Duodenal mucosa (tissue), 2 donors: ENCODE measurements around the gene DCAF6.

Experiments
- H3K27ac ChIP-seq: one replicate; pipeline ENCODE4 v1.7.0; 2013; ENCODE audit warnings: low read depth, low read length
- H3K27me3 ChIP-seq, 2 donors: one replicate each; pipeline ENCODE4 v1.7.0; 2013; ENCODE audit warnings: low read length in 2 of 2, control low read depth in 1 of 2; ENCODE audit not compliant: insufficient read depth in 2 of 2, control insufficient read depth in 1 of 2
- H3K36me3 ChIP-seq, 2 donors: one replicate each; pipeline ENCODE4 v1.7.0; 2013; ENCODE audit warnings: low read length in 2 of 2, control low read depth in 1 of 2; ENCODE audit not compliant: insufficient read depth in 2 of 2, control insufficient read depth in 1 of 2
- H3K4me1 ChIP-seq, 2 donors: one replicate each; pipeline ENCODE4 v1.7.0; 2013; ENCODE audit warnings: low read length in 2 of 2, control low read depth in 1 of 2; ENCODE audit not compliant: insufficient read depth in 2 of 2, control insufficient read depth in 1 of 2
- H3K4me3 ChIP-seq, 2 donors: one replicate each; pipeline ENCODE4 v1.7.0; 2013; ENCODE audit warnings: low read length in 2 of 2, low read depth in 1 of 2
- H3K9ac ChIP-seq, 2 donors: one replicate each; pipeline ENCODE4 v1.7.0; 2013; ENCODE audit warnings: low read length in 2 of 2, low read depth in 1 of 2
- H3K9me3 ChIP-seq, 2 donors: one replicate each; pipeline ENCODE4 v1.7.0; 2013; ENCODE audit warnings: low read length in 2 of 2, control low read depth in 1 of 2; ENCODE audit not compliant: control insufficient read depth in 1 of 2

The DCAF6 gene

DNA sequence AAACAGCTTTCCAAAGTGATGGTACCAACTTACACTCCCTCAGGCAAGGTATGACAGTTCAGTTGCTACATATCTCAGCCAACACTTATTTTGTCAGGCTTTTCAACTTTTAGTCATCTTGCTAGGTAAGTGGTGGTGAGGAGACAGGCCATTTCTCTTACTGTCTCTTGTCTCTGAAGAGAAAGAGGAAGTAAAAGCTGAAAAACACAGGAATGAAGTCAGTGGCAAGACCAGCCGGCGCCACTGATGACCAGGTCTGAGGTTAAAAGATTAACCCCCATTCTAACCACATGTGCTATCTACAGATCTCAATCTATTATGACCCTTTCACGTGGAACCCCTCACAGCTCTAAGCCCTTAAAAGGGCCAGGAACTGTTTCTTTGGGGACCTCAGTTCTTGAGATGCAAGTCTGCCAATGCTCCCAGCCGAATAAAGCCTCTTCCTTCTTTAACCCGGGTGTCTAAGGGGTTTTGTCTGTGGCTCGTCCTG lies 26.7 kb upstream of the DCAF6 start:
- no peak overlapping the region for H3K9ac ChIP-seq
- H3K27ac ChIP-seq: no peak overlapping the region
- H3K36me3 ChIP-seq: peaks cover 0 to 8% of the 10 kb centered on the region in 2 donors
- H3K4me3 ChIP-seq: no peak overlapping the region
- H3K27me3 ChIP-seq: no peaks in the 10 kb centered on the region
- peaks cover 0 to 3% of the 10 kb centered on the region in 2 donors for H3K4me1 ChIP-seq
- H3K9me3 ChIP-seq: peaks cover 6 to 8% of the 10 kb centered on the region in 2 donors

DNA sequence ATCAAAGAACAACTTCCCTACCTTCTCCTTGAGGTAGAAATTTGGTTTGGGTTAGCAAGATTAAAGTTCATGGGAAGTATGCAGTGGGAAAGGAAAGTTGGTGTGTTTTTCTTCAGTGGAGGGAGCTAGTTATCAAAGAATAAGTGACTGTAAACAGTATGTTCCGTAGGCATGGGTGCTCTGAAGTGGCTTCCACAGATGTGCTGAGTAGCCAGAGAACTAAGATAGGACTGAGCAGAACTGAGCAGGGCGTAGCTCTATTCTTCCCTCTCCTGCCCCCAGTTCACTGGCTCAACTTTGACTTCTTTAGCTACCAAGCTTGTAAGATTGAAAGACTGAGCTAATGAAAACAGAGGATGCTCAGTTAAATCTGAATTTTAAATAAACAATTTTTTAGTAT lies 26.0 kb upstream of the DCAF6 start:
- no peak overlapping the region for H3K9ac ChIP-seq
- H3K4me3 ChIP-seq: no peak overlapping the region
- H3K27me3 ChIP-seq: no peaks in the 10 kb centered on the region
- H3K27ac ChIP-seq: no peak overlapping the region
- H3K4me1 ChIP-seq: peaks cover 0 to 3% of the 10 kb centered on the region in 2 donors
- peaks cover 6 to 8% of the 10 kb centered on the region in 2 donors for H3K9me3 ChIP-seq
- peaks cover 0 to 8% of the 10 kb centered on the region in 2 donors for H3K36me3 ChIP-seq

DNA sequence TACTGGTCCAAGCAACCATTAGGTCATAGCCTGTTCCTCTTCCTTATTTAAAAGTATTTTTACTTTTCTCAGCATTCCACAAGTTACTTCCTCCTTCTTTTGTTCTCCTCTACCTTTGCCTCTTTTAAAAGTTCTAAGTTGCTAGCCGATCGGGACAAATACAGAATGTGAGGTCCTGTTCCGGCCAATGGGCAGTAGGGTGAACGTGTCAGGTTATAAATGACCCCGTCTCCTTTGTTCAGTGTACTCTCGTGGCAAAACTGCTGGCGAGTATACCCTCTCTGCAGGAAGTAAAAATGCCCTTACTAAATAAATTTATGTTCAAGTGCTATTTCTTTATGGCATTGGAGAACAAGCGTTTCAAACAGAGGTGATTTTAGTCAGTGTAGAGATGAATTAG lies 25.1 kb upstream of the DCAF6 start:
- peaks cover under 1 to 3% of the 10 kb centered on the region in 2 donors for H3K4me1 ChIP-seq
- H3K27me3 ChIP-seq: no peaks in the 10 kb centered on the region
- H3K9me3 ChIP-seq: peaks cover 6 to 8% of the 10 kb centered on the region in 2 donors
- H3K36me3 ChIP-seq: peaks cover 0 to 12% of the 10 kb centered on the region in 2 donors
- peak overlapping the region in 1 of 2 donors; percentile 11 for H3K4me3 ChIP-seq
- no peak overlapping the region for H3K9ac ChIP-seq
- no peak overlapping the region for H3K27ac ChIP-seq

DNA sequence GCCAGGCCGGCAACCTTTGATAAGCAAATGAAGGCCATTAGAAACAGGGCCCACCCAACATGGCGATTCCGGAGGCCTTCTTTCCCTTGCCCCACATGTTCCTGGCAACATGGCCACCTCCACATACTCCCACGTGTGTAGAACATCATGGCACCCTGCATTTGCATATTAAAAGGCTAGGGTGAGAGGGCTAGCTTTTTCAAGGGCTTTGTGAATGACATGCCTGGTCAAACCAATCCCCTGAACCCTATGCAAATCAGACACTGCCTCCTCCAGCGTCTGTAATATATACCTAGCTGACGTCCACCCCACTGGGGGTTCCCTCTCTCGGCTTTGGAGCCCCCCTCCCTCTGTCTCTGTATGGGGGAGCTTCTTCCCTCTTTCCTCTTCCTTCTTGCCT lies 24.2 kb upstream of the DCAF6 start:
- Histone ChIP-seq H3K9me3 (peaks cover 6 to 8% of the 10 kb centered on the region in 2 donors), H3K27ac (no peak overlapping the region), H3K9ac (no peak overlapping the region), H3K36me3 (peaks cover 0 to 12% of the 10 kb centered on the region in 2 donors), H3K4me3 (no peak overlapping the region), H3K27me3 (no peaks in the 10 kb centered on the region), H3K4me1 (peaks cover 3 to 5% of the 10 kb centered on the region in 2 donors)

DNA sequence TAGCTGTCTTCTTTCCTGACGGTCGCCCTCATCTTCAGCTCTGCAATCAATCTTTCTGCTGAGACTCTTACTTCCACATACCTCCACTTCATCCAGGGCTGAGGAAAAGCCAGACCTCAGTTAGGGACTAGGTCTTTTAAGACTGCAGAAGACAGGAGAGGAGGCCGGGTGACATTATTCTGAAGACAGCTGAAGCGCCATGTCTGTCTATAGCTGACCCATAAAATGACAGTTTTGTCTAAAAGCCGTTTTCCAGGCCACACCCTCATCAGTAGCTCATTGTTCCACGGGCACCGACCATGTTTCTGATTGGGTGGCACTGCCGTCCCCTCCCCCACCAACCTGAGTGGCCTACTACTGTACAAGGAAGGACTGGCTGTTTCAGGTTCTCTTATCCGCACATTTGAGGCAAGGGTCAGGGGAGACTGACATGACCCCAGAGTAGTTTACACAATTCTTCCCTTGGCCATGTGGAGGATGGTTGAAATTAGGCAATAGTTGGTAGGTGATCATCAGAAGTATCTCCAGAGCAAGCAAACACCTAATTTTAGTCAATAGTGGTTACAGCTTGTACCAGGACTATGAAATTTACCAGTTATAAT lies 22.5 kb upstream of the DCAF6 start, which contains the start of gene ADCY10:
TSS of gene ADCY10 (minus strand) at position 240 of the 602 bp plus-strand sequence. CDS start 8,994 bp downstream, outside the sequence.
- Histone ChIP-seq H3K9ac (no peak within 1 kb of the TSS), H3K9me3 (peaks cover 6 to 8% of the 10 kb centered on the region in 2 donors), H3K4me3 (no peak within 1 kb of the TSS), H3K27me3 (no peaks in the 10 kb centered on the region), H3K27ac (no peak within 1 kb of the TSS), H3K36me3 (peaks cover 0 to 18% of the 10 kb centered on the region in 2 donors), H3K4me1 (peaks cover 3 to 11% of the 10 kb centered on the region in 2 donors)

DNA sequence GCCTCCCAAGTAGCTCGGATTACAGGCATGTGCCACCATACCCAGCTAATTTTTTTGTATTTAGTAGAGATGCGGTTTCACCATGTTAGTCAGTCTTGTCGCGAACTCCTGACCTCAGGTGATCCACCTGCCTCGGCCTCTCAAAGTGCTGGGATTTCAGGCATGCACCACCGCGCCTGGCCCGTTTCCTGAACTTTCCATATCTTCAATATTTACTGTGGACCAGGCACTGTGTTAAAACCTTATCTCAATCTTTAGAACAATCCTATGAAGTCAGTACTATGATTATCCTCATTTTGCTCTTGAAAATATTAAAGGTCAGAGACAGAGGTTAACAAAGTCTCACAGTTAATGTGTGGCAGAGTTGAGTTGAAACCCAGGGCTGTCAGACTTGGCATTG lies 20.9 kb upstream of the DCAF6 start:
- Histone ChIP-seq H3K27ac (no peak overlapping the region), H3K9me3 (no peaks in the 10 kb centered on the region), H3K9ac (no peak overlapping the region), H3K4me3 (no peak overlapping the region), H3K27me3 (no peaks in the 10 kb centered on the region), H3K36me3 (peaks cover 0 to 18% of the 10 kb centered on the region in 2 donors), H3K4me1 (peaks cover under 1 to 14% of the 10 kb centered on the region in 2 donors)

DNA sequence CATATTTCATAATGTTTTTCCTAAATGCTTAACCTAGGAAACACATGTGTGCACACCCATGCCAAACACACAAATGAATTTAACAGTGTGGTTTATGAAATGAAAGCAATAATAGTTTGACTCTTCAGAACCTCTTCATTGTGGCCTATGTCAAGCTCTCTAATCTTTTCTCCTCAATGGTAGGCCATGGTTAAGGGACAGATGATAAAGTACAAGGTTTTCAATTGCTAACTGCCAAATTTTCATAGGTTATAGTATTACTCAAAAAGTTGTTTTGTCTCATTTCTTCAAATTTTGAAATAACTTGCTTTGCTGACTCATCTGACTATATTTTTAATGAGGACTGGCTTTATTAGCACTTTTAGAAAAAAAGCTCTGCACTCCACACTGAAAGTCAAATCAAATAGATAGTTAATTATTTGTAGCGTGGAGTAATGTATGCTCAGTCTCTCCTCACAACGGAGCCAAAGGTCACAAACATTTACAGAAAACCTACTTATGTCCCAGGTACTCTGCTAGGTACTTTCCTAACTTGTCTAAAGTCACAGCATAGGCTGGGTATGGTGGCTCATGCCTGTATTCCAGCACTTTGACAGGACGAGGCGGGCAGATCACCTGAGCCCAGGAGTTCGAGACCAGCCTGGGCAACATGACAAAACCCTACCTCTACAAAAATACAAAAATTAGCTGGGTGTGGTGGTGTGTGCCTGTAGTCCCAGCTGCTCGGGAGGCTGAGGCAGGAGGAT lies 19.5 kb upstream of the DCAF6 start:
- no peak overlapping the region for H3K4me3 ChIP-seq
- no peak overlapping the region for H3K9ac ChIP-seq
- H3K4me1 ChIP-seq: peaks cover 0 to 14% of the 10 kb centered on the region in 2 donors
- no peak overlapping the region for H3K27ac ChIP-seq
- H3K27me3 ChIP-seq: no peaks in the 10 kb centered on the region
- H3K9me3 ChIP-seq: no peaks in the 10 kb centered on the region
- peaks cover 0 to 18% of the 10 kb centered on the region in 2 donors for H3K36me3 ChIP-seq

DNA sequence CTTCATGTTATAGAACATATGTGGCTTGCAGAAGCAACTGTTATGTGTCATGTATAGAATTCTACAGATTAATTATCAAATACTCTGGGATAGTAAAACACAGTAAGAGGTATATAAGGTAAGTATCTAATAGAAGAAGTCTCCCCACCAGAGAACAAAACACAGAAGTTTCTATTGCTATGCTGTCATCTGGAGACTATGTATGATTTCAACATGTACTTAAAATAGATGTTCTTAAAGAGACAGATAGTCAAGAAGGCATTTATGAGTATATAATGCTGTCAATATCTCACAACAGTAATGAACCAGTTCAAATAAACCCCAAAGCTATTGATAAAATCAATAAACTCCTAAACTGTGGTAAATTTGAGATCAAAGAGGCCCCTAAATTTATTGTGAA lies 14.5 kb upstream of the DCAF6 start:
- Histone ChIP-seq H3K9ac (no peak overlapping the region), H3K36me3 (peaks cover 0 to 10% of the 10 kb centered on the region in 2 donors), H3K4me3 (no peak overlapping the region), H3K27ac (no peak overlapping the region), H3K27me3 (no peaks in the 10 kb centered on the region), H3K4me1 (peaks cover 3 to 21% of the 10 kb centered on the region in 2 donors), H3K9me3 (no peaks in the 10 kb centered on the region)

DNA sequence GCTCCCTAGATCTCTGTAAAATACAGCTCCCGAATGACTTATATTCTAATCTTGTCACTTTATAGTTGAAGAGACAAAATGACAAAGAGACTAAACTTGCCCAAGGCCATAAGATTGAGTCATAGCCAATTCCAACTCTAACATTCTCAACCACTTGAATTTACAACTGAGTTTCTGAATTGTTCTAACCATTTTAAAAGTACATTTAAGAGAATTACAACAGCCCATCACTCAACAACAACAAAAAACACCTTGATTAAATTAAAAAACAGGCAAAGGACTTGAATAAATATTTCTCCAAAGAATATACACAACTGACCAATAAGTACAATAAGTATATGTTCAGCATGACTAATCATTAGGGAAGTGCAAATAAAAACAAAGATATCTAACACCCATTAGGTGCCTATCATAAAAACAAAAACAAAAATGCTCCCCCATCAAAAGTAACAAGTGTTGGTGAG lies 13.8 kb upstream of the DCAF6 start:
- no peak overlapping the region for H3K9ac ChIP-seq
- no peak overlapping the region for H3K4me3 ChIP-seq
- H3K36me3 ChIP-seq: peaks cover 0 to 10% of the 10 kb centered on the region in 2 donors
- no peak overlapping the region for H3K27ac ChIP-seq
- H3K9me3 ChIP-seq: no peaks in the 10 kb centered on the region
- H3K4me1 ChIP-seq: peaks cover 9 to 22% of the 10 kb centered on the region in 2 donors
- no peaks in the 10 kb centered on the region for H3K27me3 ChIP-seq
